Measurements from ENCODE around the gene DIAPH2.
"Not testable (repeated sequence)": the region's sequence is repeated elsewhere in the genome, so short reads cannot be mapped to it uniquely, and the experiment has no call there.

DIAPH2 gene

GRCh38 chrX:96834137-96834536 lies 149.5 kb downstream of the DIAPH2 start:
- DNase-seq, result no peak

- no peak for DNase-seq
Measured at GRCh38 chrX:96835660-96836289, 151.1 kb downstream of the DIAPH2 start.

GRCh38 chrX:96837808-96838207 lies 153.2 kb downstream of the DIAPH2 start:
- no peak for DNase-seq

GRCh38 chrX:96838537-96838936 lies 153.9 kb downstream of the DIAPH2 start:
- no peak for DNase-seq

GRCh38 chrX:96841325-96841724 lies 156.7 kb downstream of the DIAPH2 start:
- DNase-seq, result no peak

GRCh38 chrX:96841866-96842265 lies 157.2 kb downstream of the DIAPH2 start:
- not testable (repeated sequence) for DNase-seq

GRCh38 chrX:96843566-96843965 lies 158.9 kb downstream of the DIAPH2 start:
- DNase-seq, result no peak

- DNase-seq, result no peak
Measured at GRCh38 chrX:96846841-96847240, 162.2 kb downstream of the DIAPH2 start.

- not testable (repeated sequence) for DNase-seq
Measured at GRCh38 chrX:96859422-96859821, 174.8 kb downstream of the DIAPH2 start.

GRCh38 chrX:96861218-96861617 lies 176.6 kb downstream of the DIAPH2 start:
- DNase-seq, result peak in 1 of 2 donors; percentile 13

- DNase-seq, result no peak
Measured at GRCh38 chrX:96861661-96862060, 177.0 kb downstream of the DIAPH2 start.

GRCh38 chrX:96883608-96884007 lies 199.0 kb downstream of the DIAPH2 start, which contains the start of gene RPA4:
Gene RPA4 (plus strand): TSS chrX:96883908. CDS start chrX:96884311, 403 bp downstream.
- DNase-seq, result no peak

- no peak for DNase-seq
Measured at GRCh38 chrX:96884027-96884426, 199.4 kb downstream of the DIAPH2 start.

- no peak for DNase-seq
Measured at GRCh38 chrX:96889726-96890125, 205.1 kb downstream of the DIAPH2 start.

GRCh38 chrX:96906741-96907140 lies 222.1 kb downstream of the DIAPH2 start:
- no peak for DNase-seq

GRCh38 chrX:96907516-96908272 lies 223.1 kb downstream of the DIAPH2 start:
- no peak for DNase-seq

GRCh38 chrX:96909291-96909690 lies 224.6 kb downstream of the DIAPH2 start:
- no peak for DNase-seq

GRCh38 chrX:96918864-96919263 lies 234.2 kb downstream of the DIAPH2 start:
- DNase-seq, result no peak

- DNase-seq, result no peak
Measured at GRCh38 chrX:96919672-96920071, 235.0 kb downstream of the DIAPH2 start.

- DNase-seq, result peak in 1 of 2 donors; percentile 15
Measured at GRCh38 chrX:96924581-96924980, 239.9 kb downstream of the DIAPH2 start.

- no peak for DNase-seq
Measured at GRCh38 chrX:96929036-96929435, 244.4 kb downstream of the DIAPH2 start.

GRCh38 chrX:96957718-96958117 lies 273.1 kb downstream of the DIAPH2 start:
- no peak for DNase-seq

GRCh38 chrX:96971812-96972211 lies 287.2 kb downstream of the DIAPH2 start:
- no peak for DNase-seq

GRCh38 chrX:96978906-96979305 lies 294.3 kb downstream of the DIAPH2 start:
- no peak for DNase-seq

Measured in bone marrow (tissue), 2 donors.